Mesendoderm (in vitro differentiated cells): Measurements from ENCODE around the gene PIMREG.

Experiments used
- DNase-seq: peaks from one replicate; pipeline ENCODE4 v3.0.0; 2013
- H2AK5ac ChIP-seq: 2 replicates; pipeline ENCODE4 v1.6.1; 2013; ENCODE audit warnings: low read length, inconsistent platforms
- H2BK120ac ChIP-seq: 2 replicates; pipeline ENCODE4 v1.6.1; 2013; ENCODE audit warnings: low read depth, mild to moderate bottlenecking, low read length, moderate library complexity, mixed read lengths
- H2BK15ac ChIP-seq: replicated peaks from 2 replicates; pipeline ENCODE4 v1.6.1; 2013; ENCODE audit warnings: low read depth, mild to moderate bottlenecking, moderate library complexity
- H2BK5ac ChIP-seq: 2 replicates; pipeline ENCODE4 v1.6.1; 2013; ENCODE audit warnings: low read length, inconsistent platforms
- H3K18ac ChIP-seq: 2 replicates; pipeline ENCODE4 v1.6.1; 2013; ENCODE audit warnings: mild to moderate bottlenecking, low read length, mixed read lengths
- H3K23ac ChIP-seq: one replicate; pipeline ENCODE4 v1.6.1; 2013; ENCODE audit warnings: low read length
- H3K27ac ChIP-seq: 2 replicates; pipeline ENCODE4 v1.5.1; 2013; ENCODE audit warnings: low read depth, mild to moderate bottlenecking, inconsistent platforms, low read length, moderate library complexity
- H3K27me3 ChIP-seq: 2 replicates; pipeline ENCODE4 v1.6.1; 2013; ENCODE audit warnings: low read length, control low read depth, mild to moderate bottlenecking, inconsistent platforms; ENCODE audit not compliant: insufficient read depth, poor library complexity
- H3K36me3 ChIP-seq: 2 replicates; pipeline ENCODE4 v1.6.1; 2013; ENCODE audit warnings: low read length, inconsistent platforms; ENCODE audit not compliant: control insufficient read depth, insufficient read depth
- H3K4ac ChIP-seq: one replicate; pipeline ENCODE4 v1.6.1; 2013; ENCODE audit warnings: low read depth, mild to moderate bottlenecking, low read length, moderate library complexity
- H3K4me1 ChIP-seq: 2 replicates; pipeline ENCODE4 v1.6.1; 2013; ENCODE audit warnings: low read depth, low read length, inconsistent platforms; ENCODE audit not compliant: control insufficient read depth
- H3K4me2 ChIP-seq: 2 replicates; pipeline ENCODE4 v1.6.1; 2013; ENCODE audit warnings: low read length
- H3K4me3 ChIP-seq: 2 replicates; pipeline ENCODE4 v1.5.1; 2013; ENCODE audit warnings: mild to moderate bottlenecking, low read length
- H3K56ac ChIP-seq: one replicate; pipeline ENCODE4 v1.6.1; 2013; ENCODE audit warnings: low read length
- H3K79me1 ChIP-seq: 2 replicates; pipeline ENCODE4 v1.6.1; 2013; ENCODE audit warnings: low read length, inconsistent platforms
- H3K79me2 ChIP-seq: 2 replicates; pipeline ENCODE4 v1.6.1; 2013; ENCODE audit warnings: mild to moderate bottlenecking, low read length; ENCODE audit not compliant: control insufficient read depth, insufficient read depth
- H3K9ac ChIP-seq: 2 replicates; pipeline ENCODE4 v1.6.1; 2013; ENCODE audit warnings: low read length, inconsistent platforms
- H4K5ac ChIP-seq: one replicate; pipeline ENCODE4 v1.6.1; 2013; ENCODE audit warnings: low read length
- H4K8ac ChIP-seq: one replicate; pipeline ENCODE4 v1.6.1; 2013; ENCODE audit warnings: low read depth, mild to moderate bottlenecking, control low read depth, low read length, moderate library complexity
- WGBS: extraction: QIAGEN DNeasy Blood & Tissue Kit; methylation state at CpG from one replicate; pipeline ENCODE4 v1.1.7; 2013; ENCODE audit warnings: low lambda C conversion rate, missing lambda C conversion rate; ENCODE audit not compliant: insufficient coverage; ENCODE audit errors: extremely low coverage; 5-methylcytosine and 5-hydroxymethylcytosine counted together

PIMREG gene

GRCh38 chr17:6423931-6424330 is 20.3 kb upstream of the PIMREG start:
- no peak overlapping the region for H3K56ac ChIP-seq
- H3K4me3 ChIP-seq: no peak overlapping the region
- H3K18ac ChIP-seq: no peak overlapping the region
- no peak for DNase-seq
- no peak overlapping the region for H4K5ac ChIP-seq
- H2BK15ac ChIP-seq: no peak overlapping the region
- no peak overlapping the region for H3K4me2 ChIP-seq
- H3K4me1 ChIP-seq: no peaks in the 10 kb centered on the region
- no peak overlapping the region for H3K23ac ChIP-seq
- no peaks in the 10 kb centered on the region for H3K79me2 ChIP-seq
- H3K79me1 ChIP-seq: no peaks in the 10 kb centered on the region
- H3K27ac ChIP-seq: no peak overlapping the region
- no peak overlapping the region for H3K4ac ChIP-seq
- H3K36me3 ChIP-seq: no peaks in the 10 kb centered on the region
- H2AK5ac ChIP-seq: no peak overlapping the region
- no peak overlapping the region for H2BK5ac ChIP-seq
- H4K8ac ChIP-seq: no peak overlapping the region
- no CpG with 5 or more reads among the region's 14 CpGs for WGBS
- no peak overlapping the region for H2BK120ac ChIP-seq
- no peak overlapping the region for H3K9ac ChIP-seq
- no peaks in the 10 kb centered on the region for H3K27me3 ChIP-seq

GRCh38 chr17:6425407-6425806 is 18.8 kb upstream of the PIMREG start:
- H3K23ac ChIP-seq: no peak overlapping the region
- no peak overlapping the region for H2BK120ac ChIP-seq
- no peak overlapping the region for H2BK15ac ChIP-seq
- H3K79me2 ChIP-seq: no peaks in the 10 kb centered on the region
- H3K4me3 ChIP-seq: no peak overlapping the region
- no peak overlapping the region for H3K4me2 ChIP-seq
- WGBS: no CpG with 5 or more reads among the region's 18 CpGs
- no peak overlapping the region for H3K27ac ChIP-seq
- H3K4ac ChIP-seq: no peak overlapping the region
- no peak overlapping the region for H2AK5ac ChIP-seq
- H3K18ac ChIP-seq: no peak overlapping the region
- H3K36me3 ChIP-seq: no peaks in the 10 kb centered on the region
- no peak overlapping the region for H2BK5ac ChIP-seq
- no peaks in the 10 kb centered on the region for H3K27me3 ChIP-seq
- H3K4me1 ChIP-seq: no peaks in the 10 kb centered on the region
- no peak overlapping the region for H4K5ac ChIP-seq
- no peak overlapping the region for H4K8ac ChIP-seq
- no peak overlapping the region for H3K9ac ChIP-seq
- no peak overlapping the region for H3K56ac ChIP-seq
- DNase-seq: no peak
- no peaks in the 10 kb centered on the region for H3K79me1 ChIP-seq

GRCh38 chr17:6426356-6427101 is 17.7 kb upstream of the PIMREG start:
- no CpG with 5 or more reads among the region's 25 CpGs for WGBS
- H3K18ac ChIP-seq: no peak overlapping the region
- H3K4me3 ChIP-seq: no peak overlapping the region
- no peaks in the 10 kb centered on the region for H3K4me1 ChIP-seq
- H3K36me3 ChIP-seq: no peaks in the 10 kb centered on the region
- H2BK120ac ChIP-seq: no peak overlapping the region
- H3K9ac ChIP-seq: no peak overlapping the region
- H4K5ac ChIP-seq: no peak overlapping the region
- H3K23ac ChIP-seq: no peak overlapping the region
- H2BK5ac ChIP-seq: no peak overlapping the region
- H3K79me2 ChIP-seq: no peaks in the 10 kb centered on the region
- no peak overlapping the region for H3K4ac ChIP-seq
- no peak overlapping the region for H3K27ac ChIP-seq
- H3K79me1 ChIP-seq: no peaks in the 10 kb centered on the region
- no peak for DNase-seq
- H3K27me3 ChIP-seq: no peaks in the 10 kb centered on the region
- H2AK5ac ChIP-seq: no peak overlapping the region
- no peak overlapping the region for H4K8ac ChIP-seq
- no peak overlapping the region for H2BK15ac ChIP-seq
- no peak overlapping the region for H3K56ac ChIP-seq
- H3K4me2 ChIP-seq: no peak overlapping the region

GRCh38 chr17:6427279-6427781 is 16.9 kb upstream of the PIMREG start:
- H3K4ac ChIP-seq: no peak overlapping the region

GRCh38 chr17:6428207-6428965 is 15.9 kb upstream of the PIMREG start:
- WGBS: no CpG with 5 or more reads among the region's 17 CpGs

More at GRCh38 chr17:6427279-6427781, 16.9 kb upstream of the PIMREG start:
- H3K4me1 ChIP-seq: no peaks in the 10 kb centered on the region
- H2BK120ac ChIP-seq: no peak overlapping the region
- no CpG with 5 or more reads among the region's 7 CpGs for WGBS
- H3K23ac ChIP-seq: no peak overlapping the region
- H2AK5ac ChIP-seq: no peak overlapping the region
- no peaks in the 10 kb centered on the region for H3K79me2 ChIP-seq
- H2BK5ac ChIP-seq: no peak overlapping the region
- no peak overlapping the region for H3K9ac ChIP-seq
- no peak overlapping the region for H3K56ac ChIP-seq
- H3K36me3 ChIP-seq: no peaks in the 10 kb centered on the region
- H3K4me2 ChIP-seq: no peak overlapping the region
- H3K79me1 ChIP-seq: no peaks in the 10 kb centered on the region
- no peak overlapping the region for H3K27ac ChIP-seq
- no peak overlapping the region for H3K4me3 ChIP-seq
- no peaks in the 10 kb centered on the region for H3K27me3 ChIP-seq
- H4K5ac ChIP-seq: no peak overlapping the region
- no peak overlapping the region for H3K18ac ChIP-seq
- no peak for DNase-seq
- H4K8ac ChIP-seq: no peak overlapping the region
- no peak overlapping the region for H2BK15ac ChIP-seq

More at GRCh38 chr17:6428207-6428965, 15.9 kb upstream of the PIMREG start:
- no peaks in the 10 kb centered on the region for H3K36me3 ChIP-seq
- H4K8ac ChIP-seq: no peak overlapping the region
- no peaks in the 10 kb centered on the region for H3K4me1 ChIP-seq
- H2BK5ac ChIP-seq: no peak overlapping the region
- H2AK5ac ChIP-seq: no peak overlapping the region
- no peak overlapping the region for H4K5ac ChIP-seq
- H3K4ac ChIP-seq: no peak overlapping the region
- no peak overlapping the region for H2BK15ac ChIP-seq
- no peak overlapping the region for H3K9ac ChIP-seq
- no peak overlapping the region for H2BK120ac ChIP-seq
- no peak overlapping the region for H3K18ac ChIP-seq
- H3K4me3 ChIP-seq: no peak overlapping the region
- H3K79me1 ChIP-seq: no peaks in the 10 kb centered on the region
- no peak overlapping the region for H3K56ac ChIP-seq
- H3K79me2 ChIP-seq: no peaks in the 10 kb centered on the region
- no peaks in the 10 kb centered on the region for H3K27me3 ChIP-seq
- DNase-seq: no peak
- H3K23ac ChIP-seq: no peak overlapping the region
- no peak overlapping the region for H3K4me2 ChIP-seq
- H3K27ac ChIP-seq: no peak overlapping the region
